GM12878 (cell line): ENCODE data around the gene SF3B2. TPM values are rescaled to one million over a fixed set of nuclear protein-coding genes. Genes with fewer than 3 reads are reported as not detected.

ENCODE experiments used
- ATF3 ChIP-seq: IDR thresholded peaks from 2 replicates; pipeline ENCODE4 v1.6.1; 2011; ENCODE audit warnings: low read depth, mild to moderate bottlenecking, low read length, moderate library complexity, borderline replicate concordance; ENCODE audit errors: extremely low read depth
- BCL3 ChIP-seq: IDR thresholded peaks from 2 replicates; pipeline ENCODE4 v1.6.1; 2011; ENCODE audit warnings: borderline replicate concordance, low read depth, mild to moderate bottlenecking, moderate library complexity, low read length; ENCODE audit not compliant: insufficient read depth, poor library complexity, severe bottlenecking
- CBX3 ChIP-seq: fragments of 200-600 bp; sonication (generic); IDR thresholded peaks from 2 replicates; pipeline ENCODE4 v1.6.1; 2016; ENCODE audit warnings: low read depth, borderline replicate concordance
- CHD1 ChIP-seq: IDR thresholded peaks from 2 replicates; pipeline ENCODE4 v1.6.1; 2012; ENCODE audit warnings: low read depth, low read length, improper control_type of control experiment
- CHD2 ChIP-seq: IDR thresholded peaks from 2 replicates; pipeline ENCODE4 v1.6.1; 2011; ENCODE audit warnings: low read depth, low read length, improper control_type of control experiment, borderline replicate concordance
- EGR1 ChIP-seq, 2 experiments: IDR thresholded peaks; 1 replicate in 1 of 2; 2 replicates in 1 of 2; pipeline ENCODE4 v1.6.1; 2011 to 2012; ENCODE audit warnings: low read depth in 2 of 2, low read length in 2 of 2, borderline replicate concordance in 1 of 2, mild to moderate bottlenecking in 1 of 2, moderate library complexity in 1 of 2
- EP300 ChIP-seq, 2 experiments: fragments of 150-350 bp in 1 of 2; IDR thresholded peaks; 2 replicates each; pipeline ENCODE4 v1.6.1; 2011 to 2012; ENCODE audit warnings: low read depth in 2 of 2, low read length in 2 of 2, borderline replicate concordance in 1 of 2, improper control_type of control experiment in 1 of 2, inconsistent platforms in 1 of 2; ENCODE audit not compliant: control insufficient read depth in 1 of 2
- FOXM1 ChIP-seq: IDR thresholded peaks from 2 replicates; pipeline ENCODE4 v1.6.1; 2012; ENCODE audit warnings: low read depth, mild to moderate bottlenecking, inconsistent platforms, low read length, moderate library complexity
- KDM1A ChIP-seq: fragments of 200-600 bp; sonication (generic); IDR thresholded peaks from 2 replicates; pipeline ENCODE4 v1.6.1; 2016; ENCODE audit warnings: borderline replicate concordance
- PRDM15 ChIP-seq: fragments of 450-650 bp; formaldehyde crosslinking; IDR thresholded peaks from 2 replicates; pipeline ENCODE4 v1.4.0; 2020; ENCODE audit warnings: mild to moderate bottlenecking, moderate library complexity
- RBBP5 ChIP-seq: fragments of 200-600 bp; sonication (generic); conservative IDR thresholded peaks from 2 replicates; pipeline ENCODE4 v1.6.1; 2016
- SIN3A ChIP-seq: IDR thresholded peaks from 2 replicates; pipeline ENCODE4 v1.6.1; 2012; ENCODE audit warnings: low read depth, low read length, improper control_type of control experiment
- SIX5 ChIP-seq: IDR thresholded peaks from 2 replicates; pipeline ENCODE4 v1.6.1; 2011; ENCODE audit warnings: mild to moderate bottlenecking, low read depth, low read length, moderate library complexity; ENCODE audit not compliant: severe bottlenecking
- SKIL ChIP-seq: fragments of 450-650 bp; IDR thresholded peaks from 2 replicates; pipeline ENCODE4 v1.6.1; 2017; ENCODE audit warnings: mild to moderate bottlenecking, low read depth, inconsistent platforms; ENCODE audit not compliant: poor library complexity, severe bottlenecking
- SP1 ChIP-seq: IDR thresholded peaks from one replicate; pipeline ENCODE4 v1.6.1; 2011; ENCODE audit warnings: low read depth, low read length
- TBL1XR1 ChIP-seq: IDR thresholded peaks from 2 replicates; pipeline ENCODE4 v1.6.1; 2012; ENCODE audit warnings: low read depth, low read length, improper control_type of control experiment
- USF1 ChIP-seq: IDR thresholded peaks from 2 replicates; pipeline ENCODE4 v1.6.1; 2011; ENCODE audit warnings: borderline replicate concordance, low read depth, mild to moderate bottlenecking, moderate library complexity, mixed read lengths, low read length; ENCODE audit not compliant: insufficient read depth; ENCODE audit errors: extremely low read length
- ZBTB33 ChIP-seq: fragments of 450-650 bp; IDR thresholded peaks from 2 replicates; pipeline ENCODE4 v1.6.1; 2017; ENCODE audit warnings: mild to moderate bottlenecking
- polyA plus RNA-seq, 11 experiments: library from polyadenylated mRNA; depleted of rRNA in 4 of 11; unstranded in 6 of 11; stranded (reverse) in 5 of 11; fragments of >200 nt; fragmentation: Nextera tagmentation in 4 of 11; fragmentation: Illumina TruSeq in 1 of 11; extraction: Ambion mirVana in 4 of 11; extraction: Trizol in 1 of 11; gene quantifications; 1 replicate in 1 of 11; 2 replicates in 10 of 11; pipeline versions ENCODE4 v1.2.1 to v1.2.3, GENCODE V29; 2011 to 2016; ENCODE audit warnings: inconsistent platforms in 2 of 11, missing spikeins in 2 of 11, low read depth in 1 of 11
- total RNA-seq, 4 experiments: library from RNA; depleted of rRNA in 3 of 4; stranded (reverse); fragments of >200 nt in 3 of 4; fragmentation: Illumina TruSeq in 1 of 4; extraction: Trizol in 1 of 4; gene quantifications; 2 replicates each; pipeline versions ENCODE4 v1.2.1 to v1.2.3, GENCODE V29; 2013 to 2021

SF3B2 gene
- total and polyA plus RNA-seq, 10 of the 15 experiments (the other 5 are each of a cell fraction or from before 2014, with no cell fraction given) = 56.3 to 245 (median 144) TPM

- TF ChIP-seq ZBTB33 = no peak
- no peak; a peak in 1 of 4 replicates for TF ChIP-seq EP300 (IDR thresholded peaks at IDR 0.05; ENCODE audit: borderline replicate concordance in 1 of 2, control insufficient read depth in 1 of 2, low read depth in 2 of 2, low read length in 2 of 2)
- TF ChIP-seq FOXM1 = 0 out of 2 replicates have a peak, but pooled peaks have one; percentile 42
- no peak for TF ChIP-seq SIX5
- TF ChIP-seq CHD2 = no peak
- peak; percentile 71; the same call in 1 of the 2 replicates for TF ChIP-seq TBL1XR1
- no peak for TF ChIP-seq KDM1A
- no peak for TF ChIP-seq SIN3A
- TF ChIP-seq ATF3 = no peak
- no peak for TF ChIP-seq CBX3
- TF ChIP-seq USF1 = no peak
- TF ChIP-seq CHD1 = no peak
- TF ChIP-seq RBBP5 = no peak
- TF ChIP-seq SKIL = peak; percentile 80
- no peak for TF ChIP-seq PRDM15 (CRISPR knock-in tag)
- TF ChIP-seq BCL3 = peak; percentile 13
- no peak for TF ChIP-seq SP1
- no peak for TF ChIP-seq EGR1 (IDR thresholded peaks at IDR 0.05; ENCODE audit: borderline replicate concordance in 1 of 2, low read depth in 2 of 2, low read length in 2 of 2)
These were observed 63.6 kb downstream of the SF3B2 start (continued) for GRCh38 chr11:66115638-66116301.
